GM12878 (cell line): ENCODE data around the gene MDK. TPM values are rescaled to one million over a fixed set of nuclear protein-coding genes. Genes with fewer than 3 reads are reported as not detected.

Experiments used
- ATAC-seq: fragments of 200-7000 bp; cut with Tn5 transposase; 3 replicates; pipeline ENCODE4 v1.9.1; 2020; ENCODE audit warnings: mild to moderate bottlenecking, moderate library complexity
- BruUV-seq: library from RNA; stranded (reverse); fragments of 400-500 nt; replicated peaks from 2 replicates; lab custom pipeline; 2021; lab: Mats Ljungman, UMichigan
- CTCF ChIA-PET: fragments of 300-600 bp; sonication (Branson Sonifier 250); formaldehyde crosslinking; extraction: SDS; loops from one replicate; lab custom pipeline; 2021; ENCODE audit warnings: inconsistent platforms; lab: Yijun Ruan, JAX
- POLR2A ChIA-PET: fragments of 350-600 bp; formaldehyde crosslinking; extraction: SDS; loops from one replicate; lab custom pipeline; 2021; ENCODE audit warnings: inconsistent platforms; lab: Charles Lee
- RAD21 ChIA-PET: fragments of 300-600 bp; sonication (Branson Sonifier 250); formaldehyde crosslinking; loops from one replicate; lab custom pipeline; 2023; ENCODE audit warnings: antibody characterized with exemption; ENCODE audit not compliant: unreplicated experiment; lab: Charles Lee
- SMC1A ChIA-PET: fragments of 300-600 bp; sonication (Branson Sonifier 250); formaldehyde crosslinking; loops from one replicate; lab custom pipeline; 2023; ENCODE audit not compliant: unreplicated experiment, uncharacterized antibody; lab: Charles Lee
- DNase-seq: peaks from one replicate; pipeline ENCODE4 v3.0.0-alpha.2; 2011; ENCODE audit warnings: low read depth, low spot score
- FAIRE-seq: peaks from 3 replicates; lab custom pipeline; 2011; peaks lifted over from hg19 to GRCh38; lab: Jason Lieb, UNC
- H2AFZ ChIP-seq: 2 replicates; pipeline ENCODE4 v1.6.0; 2011; ENCODE audit warnings: low read depth, low read length, control low read depth; ENCODE audit not compliant: control insufficient read depth
- H3K27ac ChIP-seq: 2 replicates; pipeline ENCODE4 v1.5.1; 2011; ENCODE audit warnings: control low read depth; ENCODE audit not compliant: control insufficient read depth, insufficient read depth
- H3K27me3 ChIP-seq, 2 experiments: replicated peaks in 1 of 2; 2 replicates each; pipeline versions ENCODE4 v1.6.0 to v1.6.1; 2011; ENCODE audit warnings: low read length in 1 of 2; ENCODE audit not compliant: control insufficient read depth in 2 of 2, insufficient read depth in 2 of 2
- H3K36me3 ChIP-seq, 2 experiments: 2 replicates each; pipeline ENCODE4 v1.5.1; 2011; ENCODE audit warnings: low read length in 1 of 2; ENCODE audit not compliant: control insufficient read depth in 2 of 2, insufficient read depth in 2 of 2
- H3K4me1 ChIP-seq: 2 replicates; pipeline ENCODE4 v1.6.1; 2011; ENCODE audit warnings: mild to moderate bottlenecking, low read length, moderate library complexity, mixed read lengths; ENCODE audit not compliant: control insufficient read depth, insufficient read depth
- H3K4me2 ChIP-seq: 2 replicates; pipeline ENCODE4 v1.6.0; 2011; ENCODE audit warnings: control low read depth; ENCODE audit not compliant: control insufficient read depth, insufficient read depth
- H3K4me3 ChIP-seq: fragments of 200-600 bp; sonication (generic); 2 replicates; pipeline ENCODE4 v1.5.1; 2016
- H3K79me2 ChIP-seq: 2 replicates; pipeline ENCODE4 v1.6.0; 2011; ENCODE audit warnings: low read length; ENCODE audit not compliant: control insufficient read depth, insufficient read depth
- H3K9ac ChIP-seq: 2 replicates; pipeline ENCODE4 v1.8.0; 2011; ENCODE audit warnings: low read length, control low read depth, mixed read lengths; ENCODE audit not compliant: control insufficient read depth, insufficient read depth
- H3K9me3 ChIP-seq: replicated peaks from 3 replicates; pipeline ENCODE4 v1.5.1; 2011; ENCODE audit warnings: mild to moderate bottlenecking, low read length; ENCODE audit not compliant: control insufficient read depth, insufficient read depth
- H4K20me1 ChIP-seq: 2 replicates; pipeline ENCODE4 v1.6.0; 2011; ENCODE audit not compliant: control insufficient read depth, insufficient read depth
- BACH1 ChIP-seq: fragments of 450-650 bp; IDR thresholded peaks from 2 replicates; pipeline ENCODE4 v1.6.1; 2017; ENCODE audit warnings: mild to moderate bottlenecking, borderline replicate concordance
- BCL11A ChIP-seq: IDR thresholded peaks from 2 replicates; pipeline ENCODE4 v1.6.1; 2011; ENCODE audit warnings: low read depth, low read length
- BMI1 ChIP-seq: fragments of 450-650 bp; IDR thresholded peaks from 2 replicates; pipeline ENCODE4 v1.6.1; 2016; ENCODE audit warnings: mild to moderate bottlenecking, moderate library complexity, borderline replicate concordance
- CHD2 ChIP-seq: IDR thresholded peaks from 2 replicates; pipeline ENCODE4 v1.6.1; 2011; ENCODE audit warnings: low read depth, low read length, improper control_type of control experiment, borderline replicate concordance
- FOS ChIP-seq: IDR thresholded peaks from 3 replicates; pipeline ENCODE4 v1.6.1; 2011; ENCODE audit warnings: borderline replicate concordance; ENCODE audit not compliant: insufficient read length; ENCODE audit errors: extremely low read depth
- FOXK2 ChIP-seq: fragments of 450-650 bp; IDR thresholded peaks from 2 replicates; pipeline ENCODE4 v1.6.1; 2017; ENCODE audit warnings: mild to moderate bottlenecking, moderate library complexity
- JUNB ChIP-seq: IDR thresholded peaks from 2 replicates; pipeline ENCODE4 v1.6.1; 2016; ENCODE audit warnings: antibody characterized with exemption, mild to moderate bottlenecking
- NRF1 ChIP-seq: conservative IDR thresholded peaks from 2 replicates; pipeline ENCODE4 v1.6.1; 2011; ENCODE audit warnings: mild to moderate bottlenecking, low read depth, low read length, improper control_type of control experiment
- POLR2A ChIP-seq: IDR thresholded peaks from 2 replicates; pipeline ENCODE4 v1.6.1; 2011; ENCODE audit warnings: low read depth, mild to moderate bottlenecking, low read length
- WGBS: methylation state at CpG from one replicate; pipeline ENCODE4 v1.1.6; 2016; ENCODE audit warnings: low lambda C conversion rate; ENCODE audit not compliant: insufficient replicate concordance, insufficient coverage; ENCODE audit errors: missing lambda C conversion rate; 5-methylcytosine and 5-hydroxymethylcytosine counted together
- in situ Hi-C: fragments of 300-500 bp; cut with MboI; formaldehyde crosslinking; loops from 9 replicates; pipeline ENCODE4 v1.14.3; 2018; ENCODE audit warnings: mixed read lengths
- intact Hi-C: fragments of 100-400 bp; cut with micrococcal nuclease; formaldehyde crosslinking; loops from one replicate; pipeline ENCODE4 v1.14.2; 2022; ENCODE audit not compliant: unreplicated experiment
- polyA plus RNA-seq, 11 experiments: library from polyadenylated mRNA; depleted of rRNA in 4 of 11; unstranded in 6 of 11; stranded (reverse) in 5 of 11; fragments of >200 nt; fragmentation: Nextera tagmentation in 4 of 11; fragmentation: Illumina TruSeq in 1 of 11; extraction: Ambion mirVana in 4 of 11; extraction: Trizol in 1 of 11; gene quantifications; 1 replicate in 1 of 11; 2 replicates in 10 of 11; pipeline versions ENCODE4 v1.2.1 to v1.2.3, GENCODE V29; 2011 to 2016; ENCODE audit warnings: inconsistent platforms in 2 of 11, missing spikeins in 2 of 11, low read depth in 1 of 11
- total RNA-seq, 4 experiments: library from RNA; depleted of rRNA in 3 of 4; stranded (reverse); fragments of >200 nt in 3 of 4; fragmentation: Illumina TruSeq in 1 of 4; extraction: Trizol in 1 of 4; gene quantifications; 2 replicates each; pipeline versions ENCODE4 v1.2.1 to v1.2.3, GENCODE V29; 2013 to 2021

MDK gene
- total and polyA plus RNA-seq, 10 of the 15 experiments (the other 5 are each of a cell fraction or from before 2014, with no cell fraction given), result 0.77 to 17.8 (median 9.9) TPM

DNA sequence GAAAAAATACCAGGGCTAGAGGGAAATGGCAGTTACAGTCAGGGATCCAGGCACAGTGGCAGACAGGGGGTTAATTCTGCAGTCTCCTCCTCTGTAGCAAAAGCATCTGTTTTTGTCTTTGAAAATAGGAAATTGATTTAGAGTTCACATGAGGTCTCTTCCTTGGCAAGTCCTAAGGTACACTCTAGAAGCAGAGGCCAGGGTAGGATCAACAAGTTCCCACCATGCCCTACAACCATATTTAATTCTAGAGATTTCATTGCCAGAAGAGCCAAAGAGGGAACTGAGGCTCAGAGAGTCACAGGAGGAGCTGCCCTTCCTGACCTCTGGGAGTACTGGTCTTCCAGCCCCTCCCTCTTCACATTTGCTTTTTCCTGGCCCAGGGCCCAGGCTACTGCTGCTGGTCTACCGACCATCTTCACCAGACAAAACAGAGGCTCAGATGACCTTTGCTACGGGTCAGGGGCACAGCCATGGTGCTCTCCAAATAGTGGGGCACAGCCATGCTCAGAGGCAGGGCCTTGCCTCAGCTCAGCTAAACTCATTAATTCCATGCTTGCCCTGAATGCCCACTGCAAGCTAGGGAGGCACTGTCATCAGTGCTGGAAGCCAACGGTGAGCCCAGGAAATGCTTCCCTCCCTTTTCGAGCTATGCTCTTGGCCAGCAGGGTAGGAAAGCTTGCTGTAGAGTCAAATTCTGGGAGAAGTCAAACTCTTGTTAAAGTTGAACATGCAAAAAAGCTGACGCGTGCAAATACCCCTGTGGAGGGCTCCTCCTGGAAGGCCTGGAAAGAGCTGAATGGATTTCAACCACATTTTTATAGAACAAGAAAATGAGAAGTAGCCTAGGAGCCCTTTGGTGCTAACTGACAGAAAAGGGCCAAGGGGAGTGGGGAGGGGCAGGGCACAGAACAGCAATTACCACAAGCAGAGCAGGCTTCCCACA, 21.8 kb downstream of the MDK start:
- ATAC-seq (no peak), FAIRE-seq (no peak), DNase-seq (no peak)
- Histone ChIP-seq H4K20me1 (no peaks in the 10 kb centered on the region; the same call in 1 of the 2 replicates), H3K9ac (no peak overlapping the region), H3K27ac (no peak overlapping the region), H3K27me3 (no peaks in the 10 kb centered on the region), H2AFZ (no peak overlapping the region), H3K36me3 (peaks cover 7 to 18% of the 10 kb centered on the region in 2 experiments; a peak in 3 of 4 replicates), H3K4me1 (no peaks in the 10 kb centered on the region), H3K4me2 (no peak overlapping the region), H3K9me3 (no peaks in the 10 kb centered on the region), H3K4me3 (no peak overlapping the region), H3K79me2 (no peaks in the 10 kb centered on the region)
- no peak for TF ChIP-seq BCL11A
- TF ChIP-seq POLR2A, result no peak
- TF ChIP-seq BMI1, result no peak
- no peak for TF ChIP-seq BACH1
- TF ChIP-seq FOS, result no peak
- no peak for TF ChIP-seq NRF1
- no peak for TF ChIP-seq FOXK2
- no peak for TF ChIP-seq JUNB
- no peak for TF ChIP-seq CHD2
- BruUV-seq, result no TSS peak
- WGBS, result 98% methylated on average over 6 of the region's 6 CpGs
- intact Hi-C loops, result no loop called here
- POLR2A ChIA-PET, result no interaction called here
- in situ Hi-C loops, result no loop called here
- CTCF ChIA-PET, result interaction anchor here (0.6 to 2.4 kb wide), 2 partner anchors 14 to 135 kb away, joined by 4 to 13 read pairs; no protein-coding TSS in a partner anchor
- SMC1A ChIA-PET, result interaction anchor here (1.1 kb wide), 2 partner anchors 73 to 129 kb away, joined by 3 read pairs; no protein-coding TSS in a partner anchor
- RAD21 ChIA-PET, result interaction anchor here (1.4 kb wide), 1 partner anchor 87 kb away, joined by 3 read pairs; no protein-coding TSS in a partner anchor
